ENCODE results near the gene LPIN3.

LPIN3 gene

DNA sequence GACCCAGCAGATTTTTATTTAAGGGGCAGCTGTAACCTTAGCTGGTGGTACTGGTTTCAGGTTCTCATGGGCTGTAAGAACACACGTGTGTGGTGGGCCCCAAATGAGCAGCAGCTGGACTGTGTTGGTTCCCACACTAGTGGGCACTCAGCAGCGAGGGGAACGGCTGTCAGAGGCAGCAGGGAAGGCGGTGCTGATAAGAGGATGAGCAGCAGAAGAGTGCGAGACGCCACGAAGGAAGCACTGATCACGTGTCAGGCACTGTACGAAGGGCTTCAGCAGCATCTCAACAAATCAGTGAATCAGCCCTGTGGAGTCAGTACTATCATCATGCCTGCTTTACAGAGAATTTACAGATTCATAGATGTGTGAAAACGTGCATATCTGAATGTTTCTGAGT is 67.0 kb downstream of the LPIN3 start:
- Histone ChIP-seq H3K27ac (ENCODE audit: low read length) (no peak overlapping the region), H3K79me2 (ENCODE audit: insufficient read depth, low read length) (no peaks in the 10 kb centered on the region), H3K36me3 (ENCODE audit: insufficient read depth, low read length) (peaks cover 95% of the 10 kb centered on the region), H3K9me3 (ENCODE audit: insufficient read depth, low read length, severe bottlenecking) (no peaks in the 10 kb centered on the region), H2AFZ (ENCODE audit: low read depth, low read length) (no peak overlapping the region), H3K4me3 (ENCODE audit: low read depth in 1 of 2, low read length in 2 of 2) (no peak overlapping the region), H3K4me1 (ENCODE audit: insufficient read depth, low read length) (no peaks in the 10 kb centered on the region), H3K4me2 (ENCODE audit: insufficient read depth, low read length) (no peak overlapping the region), H4K20me1 (ENCODE audit: insufficient read depth, low read length) (no peaks in the 10 kb centered on the region), H3K27me3 (ENCODE audit: insufficient read depth, low read length, poor library complexity) (no peaks in the 10 kb centered on the region), H3K9ac (ENCODE audit: low read depth, low read length) (no peak overlapping the region)
- ATAC-seq (ENCODE audit: insufficient read depth, low read depth) (no peak), DNase-seq (no peak)
- TF ChIP-seq, protein P1, sequence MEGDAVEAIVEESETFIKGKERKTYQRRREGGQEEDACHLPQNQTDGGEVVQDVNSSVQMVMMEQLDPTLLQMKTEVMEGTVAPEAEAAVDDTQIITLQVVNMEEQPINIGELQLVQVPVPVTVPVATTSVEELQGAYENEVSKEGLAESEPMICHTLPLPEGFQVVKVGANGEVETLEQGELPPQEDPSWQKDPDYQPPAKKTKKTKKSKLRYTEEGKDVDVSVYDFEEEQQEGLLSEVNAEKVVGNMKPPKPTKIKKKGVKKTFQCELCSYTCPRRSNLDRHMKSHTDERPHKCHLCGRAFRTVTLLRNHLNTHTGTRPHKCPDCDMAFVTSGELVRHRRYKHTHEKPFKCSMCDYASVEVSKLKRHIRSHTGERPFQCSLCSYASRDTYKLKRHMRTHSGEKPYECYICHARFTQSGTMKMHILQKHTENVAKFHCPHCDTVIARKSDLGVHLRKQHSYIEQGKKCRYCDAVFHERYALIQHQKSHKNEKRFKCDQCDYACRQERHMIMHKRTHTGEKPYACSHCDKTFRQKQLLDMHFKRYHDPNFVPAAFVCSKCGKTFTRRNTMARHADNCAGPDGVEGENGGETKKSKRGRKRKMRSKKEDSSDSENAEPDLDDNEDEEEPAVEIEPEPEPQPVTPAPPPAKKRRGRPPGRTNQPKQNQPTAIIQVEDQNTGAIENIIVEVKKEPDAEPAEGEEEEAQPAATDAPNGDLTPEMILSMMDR (IDR thresholded peaks at IDR 0.05; ENCODE audit: borderline replicate concordance, extremely low read depth, low read length, poor library complexity, severe bottlenecking) = no peak
- no peak for TF ChIP-seq EZH2 (IDR thresholded peaks at IDR 0.05; ENCODE audit: borderline replicate concordance, low read depth, low read length, severe bottlenecking)

DNA sequence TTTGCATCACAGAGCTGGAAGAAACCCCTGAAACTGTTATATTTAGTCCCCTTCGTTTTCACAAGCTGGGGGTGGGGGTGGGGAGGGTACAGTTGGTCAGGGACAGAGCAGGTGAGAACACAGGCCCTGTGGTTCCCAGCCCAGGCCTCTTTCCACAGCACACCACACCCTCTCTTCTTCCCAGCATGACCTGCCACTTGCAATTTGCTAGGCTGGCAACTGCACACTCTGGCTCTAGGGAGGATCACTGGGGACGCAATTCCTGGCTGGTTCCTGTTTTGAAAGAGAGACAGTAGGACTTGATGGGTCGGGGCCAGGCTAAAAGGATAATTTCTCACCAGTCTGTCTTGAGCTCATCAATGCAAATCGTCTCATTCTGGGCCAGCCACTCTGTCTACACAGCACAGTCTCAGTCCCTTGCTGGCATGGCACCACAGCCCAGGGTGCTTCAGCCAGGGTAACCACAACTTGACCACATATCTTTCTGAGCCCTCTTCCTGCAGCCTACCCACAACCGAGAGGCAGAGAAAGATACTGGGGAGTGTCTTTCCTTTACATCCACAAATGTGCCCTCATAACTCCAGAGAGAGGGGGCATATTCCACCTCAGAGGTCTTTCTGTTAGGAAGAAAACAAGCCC is 67.7 kb downstream of the LPIN3 start:
- no peak for TF ChIP-seq EZH2 (IDR thresholded peaks at IDR 0.05; ENCODE audit: borderline replicate concordance, low read depth, low read length, severe bottlenecking)
- TF ChIP-seq, protein P1 (IDR thresholded peaks at IDR 0.05; ENCODE audit: borderline replicate concordance, extremely low read depth, low read length, poor library complexity, severe bottlenecking) = no peak
- Histone ChIP-seq H3K9me3 (ENCODE audit: insufficient read depth, low read length, severe bottlenecking) (no peaks in the 10 kb centered on the region), H3K9ac (ENCODE audit: low read depth, low read length) (no peak overlapping the region), H4K20me1 (ENCODE audit: insufficient read depth, low read length) (no peaks in the 10 kb centered on the region), H3K4me1 (ENCODE audit: insufficient read depth, low read length) (no peaks in the 10 kb centered on the region), H2AFZ (ENCODE audit: low read depth, low read length) (no peak overlapping the region), H3K27me3 (ENCODE audit: insufficient read depth, low read length, poor library complexity) (no peaks in the 10 kb centered on the region), H3K36me3 (ENCODE audit: insufficient read depth, low read length) (peaks cover 99% of the 10 kb centered on the region), H3K4me2 (ENCODE audit: insufficient read depth, low read length) (no peak overlapping the region), H3K27ac (ENCODE audit: low read length) (no peak overlapping the region), H3K4me3 (ENCODE audit: low read depth in 1 of 2, low read length in 2 of 2) (no peak overlapping the region), H3K79me2 (ENCODE audit: insufficient read depth, low read length) (no peaks in the 10 kb centered on the region)
- ATAC-seq (ENCODE audit: insufficient read depth, low read depth) (peak; percentile 40; the same call in 1 of the 3 replicates), DNase-seq (no peak)

DNA sequence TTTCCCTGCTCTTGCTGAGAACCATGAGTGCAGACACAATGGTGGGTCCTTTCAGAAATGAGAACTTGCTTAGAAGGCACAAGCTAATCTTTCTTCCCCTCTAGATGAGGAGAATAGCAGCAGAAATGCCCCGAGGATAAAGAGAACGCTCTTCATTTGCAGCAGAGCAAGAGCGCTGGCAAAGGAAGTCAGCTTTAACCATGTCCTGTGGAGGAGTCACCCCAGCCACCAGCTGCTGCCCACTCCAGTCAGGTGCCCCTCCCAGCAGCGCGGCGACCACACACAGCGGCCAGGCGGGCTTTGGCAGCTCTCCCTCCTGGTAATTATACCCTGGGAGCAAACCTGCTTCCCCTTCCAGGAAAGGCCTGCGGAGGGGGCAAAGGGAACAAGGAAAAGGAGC is 68.4 kb downstream of the LPIN3 start:
- Histone ChIP-seq H3K9me3 (ENCODE audit: insufficient read depth, low read length, severe bottlenecking) (no peaks in the 10 kb centered on the region), H3K4me3 (ENCODE audit: low read depth in 1 of 2, low read length in 2 of 2) (no peak overlapping the region), H3K36me3 (ENCODE audit: insufficient read depth, low read length) (peaks cover 99% of the 10 kb centered on the region)

More for the DNA sequence above, 68.4 kb downstream of the LPIN3 start:
- Histone ChIP-seq H3K27ac (ENCODE audit: low read length) (no peak overlapping the region), H3K79me2 (ENCODE audit: insufficient read depth, low read length) (no peaks in the 10 kb centered on the region), H3K27me3 (ENCODE audit: insufficient read depth, low read length, poor library complexity) (no peaks in the 10 kb centered on the region), H3K9ac (ENCODE audit: low read depth, low read length) (no peak overlapping the region), H2AFZ (ENCODE audit: low read depth, low read length) (no peak overlapping the region), H3K4me2 (ENCODE audit: insufficient read depth, low read length) (no peak overlapping the region), H3K4me1 (ENCODE audit: insufficient read depth, low read length) (no peaks in the 10 kb centered on the region), H4K20me1 (ENCODE audit: insufficient read depth, low read length) (no peaks in the 10 kb centered on the region)
- no peak for ATAC-seq (ENCODE audit: insufficient read depth, low read depth)
- TF ChIP-seq, protein P1 (IDR thresholded peaks at IDR 0.05; ENCODE audit: borderline replicate concordance, extremely low read depth, low read length, poor library complexity, severe bottlenecking) = no peak
- no peak for TF ChIP-seq EZH2 (IDR thresholded peaks at IDR 0.05; ENCODE audit: borderline replicate concordance, low read depth, low read length, severe bottlenecking)
- DNase-seq = no peak

Data from DND-41 (cell line).